HepG2 (cell line): Measurements from ENCODE around the gene MAP3K9. TPM values are rescaled to one million over a fixed set of nuclear protein-coding genes. Genes with fewer than 3 reads are reported as not detected.

ENCODE experiments used
- ATAC-seq: fragments of 200-7000 bp; cut with Tn5 transposase; 3 replicates; pipeline ENCODE4 v1.9.1; 2020; ENCODE audit warnings: mild to moderate bottlenecking, moderate library complexity
- BruUV-seq: library from RNA; stranded (reverse); fragments of 400-500 nt; replicated peaks from 2 replicates; lab custom pipeline; 2021; lab: Mats Ljungman, UMichigan
- CTCF ChIA-PET: fragments of 300-600 bp; formaldehyde crosslinking; extraction: SDS; loops from one replicate; lab custom pipeline; 2021; ENCODE audit warnings: low total read pairs, inconsistent platforms, low intra/inter-chr PET ratio; lab: Yijun Ruan, JAX
- POLR2A ChIA-PET: fragments of 350-600 bp; sonication (Branson Sonifier 250); formaldehyde crosslinking; loops from one replicate; lab custom pipeline; 2020; ENCODE audit warnings: antibody characterized with exemption, inconsistent platforms; lab: Yijun Ruan, JAX
- DNase-seq: peaks from one replicate; pipeline ENCODE4 v3.0.0-alpha.2; 2015; ENCODE audit warnings: low spot score
- FAIRE-seq: peaks from 3 replicates; lab custom pipeline; 2011; peaks lifted over from hg19 to GRCh38; lab: Jason Lieb, UNC
- H2AFZ ChIP-seq: one replicate; pipeline ENCODE4 v1.6.1; 2011; ENCODE audit warnings: low read length, inconsistent platforms
- H3K27ac ChIP-seq: fragments of 300-600 bp; 3 replicates; pipeline ENCODE4 v1.8.0; 2011; ENCODE audit warnings: mixed run types, mild to moderate bottlenecking, mixed read lengths, low read length, inconsistent platforms; ENCODE audit not compliant: insufficient read depth; ENCODE audit errors: extremely low read length
- H3K27me3 ChIP-seq, 2 experiments: fragments of 200-600 bp in 1 of 2; 2 replicates in 1 of 2; 3 replicates in 1 of 2; pipeline versions ENCODE4 v1.6.0 to v1.8.0; 2011; ENCODE audit warnings: low read length in 2 of 2, mild to moderate bottlenecking in 2 of 2, moderate library complexity in 2 of 2, inconsistent platforms in 1 of 2; ENCODE audit not compliant: insufficient read depth in 2 of 2, control insufficient read depth in 1 of 2
- H3K36me3 ChIP-seq, 2 experiments: fragments of 200-600 bp in 1 of 2; replicated peaks in 1 of 2; 2 replicates in 1 of 2; 3 replicates in 1 of 2; pipeline versions ENCODE4 v1.5.1 to v1.8.0; 2011; ENCODE audit warnings: low read length in 2 of 2, inconsistent platforms in 1 of 2; ENCODE audit not compliant: insufficient read depth in 2 of 2, control insufficient read depth in 1 of 2
- H3K4me1 ChIP-seq: 2 replicates; pipeline ENCODE4 v1.5.1; 2012; ENCODE audit warnings: low read length, inconsistent platforms; ENCODE audit not compliant: insufficient read depth
- H3K4me2 ChIP-seq: 2 replicates; pipeline ENCODE4 v1.6.0; 2011; ENCODE audit warnings: low read depth, low read length, inconsistent platforms
- H3K4me3 ChIP-seq, 3 experiments: fragments of 200-600 bp in 1 of 3; sonication (generic), shearing (Covaris generic) in 1 of 3; replicated peaks in 1 of 3; 2 replicates each; pipeline ENCODE4 v1.5.1; 2011 to 2016; ENCODE audit warnings: low read length in 3 of 3, inconsistent platforms in 2 of 3, low read depth in 2 of 3, mild to moderate bottlenecking in 2 of 3, control low read depth in 1 of 3, mixed read lengths in 1 of 3; ENCODE audit not compliant: insufficient read depth in 1 of 3
- H3K79me2 ChIP-seq: one replicate; pipeline ENCODE4 v1.6.1; 2011; ENCODE audit warnings: low read length, inconsistent platforms; ENCODE audit not compliant: insufficient read depth
- H3K9ac ChIP-seq: 2 replicates; pipeline ENCODE4 v1.6.0; 2011; ENCODE audit warnings: mild to moderate bottlenecking, low read depth, low read length, inconsistent platforms; ENCODE audit not compliant: insufficient read depth
- H3K9me3 ChIP-seq: 2 replicates; pipeline ENCODE4 v1.5.1; 2012; ENCODE audit warnings: mild to moderate bottlenecking, low read length
- H4K20me1 ChIP-seq: 2 replicates; pipeline ENCODE4 v1.6.0; 2011; ENCODE audit warnings: inconsistent platforms, mild to moderate bottlenecking, low read length, moderate library complexity; ENCODE audit not compliant: insufficient read depth
- FOXC1 ChIP-seq: sonication (generic); formaldehyde crosslinking; IDR thresholded peaks from 2 replicates; pipeline ENCODE4 v1.8.0; 2022; ENCODE audit warnings: mild to moderate bottlenecking, missing genetic modification reagents, borderline replicate concordance
- MAFG ChIP-seq: sonication (generic); formaldehyde crosslinking; IDR thresholded peaks from 2 replicates; pipeline ENCODE4 v1.5.1; 2020; ENCODE audit warnings: mild to moderate bottlenecking, missing genetic modification reagents
- MEF2D ChIP-seq: sonication (generic); formaldehyde crosslinking; IDR thresholded peaks from 2 replicates; pipeline ENCODE4 v1.5.1; 2020; ENCODE audit warnings: mild to moderate bottlenecking, missing genetic modification reagents
- MXI1 ChIP-seq: IDR thresholded peaks from 3 replicates; pipeline ENCODE4 v1.6.1; 2012; ENCODE audit warnings: low read depth, low read length, inconsistent platforms, borderline replicate concordance
- SKI ChIP-seq: fragments of 450-650 bp; IDR thresholded peaks from one replicate; pipeline ENCODE4 v1.6.1; 2018; ENCODE audit warnings: mild to moderate bottlenecking; ENCODE audit not compliant: partially characterized antibody
- SYNCRIP ChIP-seq: fragments of 200-400 bp; formaldehyde crosslinking; IDR thresholded peaks from 2 replicates; pipeline ENCODE4 v1.6.1; 2018; ENCODE audit warnings: mild to moderate bottlenecking, low read depth, low read length; ENCODE audit not compliant: insufficient read depth
- XRCC5 ChIP-seq: fragments of 200-400 bp; formaldehyde crosslinking; optimal IDR thresholded peaks from 2 replicates; pipeline ENCODE3; 2017; ENCODE audit warnings: mild to moderate bottlenecking, low read length
- ZC3H4 ChIP-seq: sonication (generic); formaldehyde crosslinking; IDR thresholded peaks from 2 replicates; pipeline ENCODE4 v1.4.0; 2020; ENCODE audit warnings: missing genetic modification reagents, borderline replicate concordance
- WGBS: methylation state at CpG from one replicate; pipeline ENCODE4 v1.1.6; 2017; ENCODE audit warnings: low lambda C conversion rate; 5-methylcytosine and 5-hydroxymethylcytosine counted together
- in situ Hi-C: cut with HindIII; loops from 2 replicates; pipeline ENCODE4 v1.10.0; 2017; ENCODE audit warnings: low pct_unique_long_range_greater_than_20kb; ENCODE audit not compliant: extremely low pct_ligation_motif_present
- intact Hi-C: fragments of 100-400 bp; cut with micrococcal nuclease; formaldehyde crosslinking; loops from one replicate; pipeline ENCODE4 v1.10.0; 2022; ENCODE audit not compliant: unreplicated experiment
- polyA plus RNA-seq, 8 experiments: library from polyadenylated mRNA; depleted of rRNA in 3 of 8; stranded (reverse) in 7 of 8; unstranded in 1 of 8; fragments of >200 nt; fragmentation: Illumina TruSeq in 4 of 8; extraction: Trizol in 4 of 8; gene quantifications; 2 replicates each; pipeline versions ENCODE4 v1.2.1 to v1.2.3, GENCODE V29; 2011 to 2016; ENCODE audit warnings: low read depth in 4 of 8, missing spikeins in 1 of 8, mixed read lengths in 1 of 8; ENCODE audit not compliant: insufficient read depth in 1 of 8
- total RNA-seq, 5 experiments: library from RNA; depleted of rRNA; stranded (reverse); fragments of >200 nt; fragmentation: Illumina TruSeq; extraction: Trizol; gene quantifications; 2 replicates each; pipeline ENCODE4 v1.2.3, GENCODE V29; 2016; ENCODE audit warnings: low read depth in 1 of 5
- TF ChIP-seq, protein P1 (sequence below): sonication (generic); formaldehyde crosslinking; IDR thresholded peaks from 2 replicates; pipeline ENCODE4 v1.4.0; 2020; ENCODE audit warnings: missing genetic modification reagents
- TF ChIP-seq, protein P2 (sequence below): sonication (generic); formaldehyde crosslinking; conservative IDR thresholded peaks from 2 replicates; pipeline ENCODE4 v1.8.1; 2023; ENCODE audit warnings: missing genetic modification reagents

Gene MAP3K9
- total and polyA plus RNA-seq, 2 of the 13 experiments (the other 11 are each of a cell fraction or from before 2014, with no cell fraction given), result 4.3 to 4.5 TPM

DNA sequence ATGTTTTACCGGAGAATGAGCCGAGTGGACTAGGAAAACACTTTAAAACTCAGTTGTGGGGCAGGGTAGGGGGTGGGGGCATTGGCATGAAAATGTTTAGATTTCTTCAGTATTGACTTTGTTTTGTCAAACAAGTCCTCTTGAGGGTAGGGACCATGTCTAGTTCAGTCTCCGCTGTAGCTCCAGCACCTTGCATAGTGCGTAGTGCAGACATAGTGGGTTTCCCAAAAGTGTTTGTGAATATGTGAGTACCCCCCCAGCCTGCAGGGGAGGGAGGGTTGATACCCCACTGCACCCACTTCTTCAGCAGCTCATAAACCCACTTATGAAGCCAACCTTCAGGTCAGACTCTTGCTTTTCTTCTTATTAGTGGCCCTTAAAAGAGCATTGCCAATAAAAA lies 96.2 kb downstream of the MAP3K9 start:
- TF ChIP-seq, protein P1, sequence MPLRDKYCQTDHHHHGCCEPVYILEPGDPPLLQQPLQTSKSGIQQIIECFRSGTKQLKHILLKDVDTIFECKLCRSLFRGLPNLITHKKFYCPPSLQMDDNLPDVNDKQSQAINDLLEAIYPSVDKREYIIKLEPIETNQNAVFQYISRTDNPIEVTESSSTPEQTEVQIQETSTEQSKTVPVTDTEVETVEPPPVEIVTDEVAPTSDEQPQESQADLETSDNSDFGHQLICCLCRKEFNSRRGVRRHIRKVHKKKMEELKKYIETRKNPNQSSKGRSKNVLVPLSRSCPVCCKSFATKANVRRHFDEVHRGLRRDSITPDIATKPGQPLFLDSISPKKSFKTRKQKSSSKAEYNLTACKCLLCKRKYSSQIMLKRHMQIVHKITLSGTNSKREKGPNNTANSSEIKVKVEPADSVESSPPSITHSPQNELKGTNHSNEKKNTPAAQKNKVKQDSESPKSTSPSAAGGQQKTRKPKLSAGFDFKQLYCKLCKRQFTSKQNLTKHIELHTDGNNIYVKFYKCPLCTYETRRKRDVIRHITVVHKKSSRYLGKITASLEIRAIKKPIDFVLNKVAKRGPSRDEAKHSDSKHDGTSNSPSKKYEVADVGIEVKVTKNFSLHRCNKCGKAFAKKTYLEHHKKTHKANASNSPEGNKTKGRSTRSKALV (CRISPR knock-in tag), result no peak
- Histone ChIP-seq H3K79me2 (no peaks in the 10 kb centered on the region), H3K27me3 (peaks cover 0 to 2% of the 10 kb centered on the region in 2 experiments; a peak in 1 of 5 replicates), H3K4me2 (no peak overlapping the region), H2AFZ (no peak overlapping the region), H3K4me3 (no peak overlapping the region), H3K9me3 (no peaks in the 10 kb centered on the region), H3K4me1 (peaks cover 41% of the 10 kb centered on the region), H3K9ac (no peak overlapping the region), H4K20me1 (no peaks in the 10 kb centered on the region), H3K27ac (no peak overlapping the region), H3K36me3 (no peaks in the 10 kb centered on the region)
- in situ Hi-C loops (loop anchor here (5.0 kb wide), 1 partner anchor 71 kb away; the partner anchor contains the start of gene TTC9), intact Hi-C loops (no loop called here)
- 67% methylated on average over 4 of the region's 4 CpGs for WGBS
- ChIA-PET CTCF (interaction anchor here (1.7 to 2.6 kb wide), 2 partner anchors 91 to 105 kb away, joined by 6 to 34 read pairs; no protein-coding TSS in a partner anchor), POLR2A (no interaction called here)
- no peak for ATAC-seq
- DNase-seq, result no peak
- FAIRE-seq, result no peak
- no TSS peak for BruUV-seq

DNA sequence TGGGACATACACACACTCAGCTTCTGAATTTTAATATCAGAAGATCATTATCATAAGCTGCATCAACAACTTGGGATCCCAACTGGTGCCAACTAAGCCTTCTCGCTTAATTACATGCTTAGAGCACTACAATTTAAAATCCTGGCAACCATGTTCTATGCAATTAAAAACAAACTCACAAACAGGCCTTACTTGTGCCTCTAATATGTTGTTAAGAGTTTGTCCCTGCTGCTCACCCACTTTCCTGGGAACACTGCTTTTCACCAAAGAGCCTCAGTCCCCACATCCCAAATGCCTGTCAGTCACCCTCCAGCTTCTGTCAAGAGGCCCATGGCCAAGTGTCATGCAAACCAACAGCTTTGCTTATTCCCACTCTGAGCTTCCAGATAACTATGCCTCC lies 97.9 kb downstream of the MAP3K9 start:
- Histone ChIP-seq H2AFZ (no peak overlapping the region), H3K27me3 (peaks cover 0 to 2% of the 10 kb centered on the region in 2 experiments; a peak in 1 of 5 replicates), H3K9ac (no peak overlapping the region), H3K4me3 (no peak overlapping the region), H3K79me2 (no peaks in the 10 kb centered on the region), H3K4me1 (peaks cover 49% of the 10 kb centered on the region), H3K9me3 (no peaks in the 10 kb centered on the region), H3K27ac (no peak overlapping the region), H4K20me1 (no peaks in the 10 kb centered on the region), H3K4me2 (no peak overlapping the region), H3K36me3 (no peaks in the 10 kb centered on the region)
- no peak for ATAC-seq
- DNase-seq, result no peak
- no peak for FAIRE-seq
- BruUV-seq, result no TSS peak
- TF ChIP-seq MEF2D (CRISPR knock-in tag), result no peak
- no peak for TF ChIP-seq MXI1
- no peak for TF ChIP-seq SKI
- TF ChIP-seq ZC3H4, result no peak
- TF ChIP-seq MAFG (CRISPR knock-in tag), result no peak
- no peak for TF ChIP-seq FOXC1 (CRISPR knock-in tag)
- TF ChIP-seq XRCC5, result no peak
- TF ChIP-seq, protein P2, sequence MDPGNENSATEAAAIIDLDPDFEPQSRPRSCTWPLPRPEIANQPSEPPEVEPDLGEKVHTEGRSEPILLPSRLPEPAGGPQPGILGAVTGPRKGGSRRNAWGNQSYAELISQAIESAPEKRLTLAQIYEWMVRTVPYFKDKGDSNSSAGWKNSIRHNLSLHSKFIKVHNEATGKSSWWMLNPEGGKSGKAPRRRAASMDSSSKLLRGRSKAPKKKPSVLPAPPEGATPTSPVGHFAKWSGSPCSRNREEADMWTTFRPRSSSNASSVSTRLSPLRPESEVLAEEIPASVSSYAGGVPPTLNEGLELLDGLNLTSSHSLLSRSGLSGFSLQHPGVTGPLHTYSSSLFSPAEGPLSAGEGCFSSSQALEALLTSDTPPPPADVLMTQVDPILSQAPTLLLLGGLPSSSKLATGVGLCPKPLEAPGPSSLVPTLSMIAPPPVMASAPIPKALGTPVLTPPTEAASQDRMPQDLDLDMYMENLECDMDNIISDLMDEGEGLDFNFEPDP (CRISPR knock-in tag), result no peak
- no peak for TF ChIP-seq SYNCRIP
- in situ Hi-C loops, result loop anchor here (5.0 kb wide), 1 partner anchor 69 kb away; the partner anchor contains the start of gene TTC9
- intact Hi-C loops, result no loop called here
- ChIA-PET CTCF (no interaction called here), POLR2A (no interaction called here)
- WGBS, result 91% methylated on average over 1 of the region's 1 CpG
